Measurements from ENCODE around the gene RBCK1. TPM values are rescaled to one million over a fixed set of nuclear protein-coding genes. Genes with fewer than 3 reads are reported as not detected.

The RBCK1 gene
- total and polyA plus RNA-seq, 10 of the 15 experiments (the other 5 are each of a cell fraction or from before 2014, with no cell fraction given): 14.1 to 99.7 (median 76.0) TPM

DNA sequence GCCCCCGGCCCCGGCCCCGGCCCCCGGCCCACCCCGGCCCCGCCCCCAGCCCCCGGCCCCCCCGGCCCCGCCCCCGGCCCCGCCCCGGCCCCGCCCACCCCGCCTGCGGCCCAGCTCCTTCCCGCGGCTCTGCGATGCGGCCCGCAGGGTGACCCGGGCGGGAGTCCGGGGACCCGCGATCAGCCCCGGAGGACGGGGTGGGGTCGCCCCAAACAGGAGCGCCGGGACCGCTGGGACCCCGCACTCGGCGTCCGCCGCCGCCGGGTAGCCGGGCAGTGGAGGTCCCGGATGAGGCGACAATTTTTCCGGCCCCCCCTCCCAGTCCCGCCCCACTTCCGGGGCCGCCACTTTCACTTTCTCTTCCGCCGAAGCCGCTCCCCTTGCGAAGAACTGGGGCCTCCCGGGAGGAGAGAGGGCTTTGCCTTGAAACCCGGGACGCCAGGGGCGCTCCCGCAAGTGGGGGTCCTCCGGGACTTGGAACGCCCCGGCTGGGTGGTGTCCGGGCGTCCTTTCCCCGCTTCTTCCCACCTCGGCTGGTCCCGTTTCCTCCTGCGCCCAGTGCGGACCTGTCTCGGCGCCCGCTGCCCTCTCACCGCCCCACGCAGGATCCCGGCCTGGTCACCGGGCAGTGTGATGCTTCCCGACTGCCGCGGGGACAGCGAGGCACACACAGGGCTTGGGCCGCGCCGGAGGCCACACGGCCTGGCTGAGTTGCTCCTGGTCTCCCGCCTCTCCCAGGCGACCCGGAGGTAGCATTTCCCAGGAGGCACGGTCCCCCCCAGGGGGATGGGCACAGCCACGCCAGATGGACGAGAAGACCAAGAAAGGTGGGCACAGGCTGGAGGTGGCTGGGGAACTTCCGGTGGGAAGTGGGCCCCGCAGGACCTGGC lies at the start of gene RBCK1 (continued):
- no peak for TF ChIP-seq BRCA1 (IDR thresholded peaks at IDR 0.05; ENCODE audit: low read depth, low read length)
- peak; percentile 27 for TF ChIP-seq SIX5 (IDR thresholded peaks at IDR 0.05; ENCODE audit: low read depth, low read length, severe bottlenecking)
- TF ChIP-seq RB1 (IDR thresholded peaks at IDR 0.05; ENCODE audit: borderline replicate concordance): no peak
- peak; percentile 13; the same call in 1 of the 2 replicates for TF ChIP-seq YY1 (IDR thresholded peaks at IDR 0.05; ENCODE audit: low read depth, low read length)
- TF ChIP-seq NBN (IDR thresholded peaks at IDR 0.05): peak; percentile 14; the same call in 1 of the 2 replicates
- TF ChIP-seq ZNF384 (IDR thresholded peaks at IDR 0.05; ENCODE audit: borderline replicate concordance, low read depth, low read length): no peak
- TF ChIP-seq SREBF1 (IDR thresholded peaks at IDR 0.05; ENCODE audit: low read length): no peak
- TF ChIP-seq BACH1 (IDR thresholded peaks at IDR 0.05; ENCODE audit: borderline replicate concordance): 0 out of 2 replicates have a peak, but pooled peaks have one; percentile 28
- TF ChIP-seq NR2C1 (IDR thresholded peaks at IDR 0.05): 0 out of 2 replicates have a peak, but pooled peaks have one; percentile 28
- TF ChIP-seq POLR2AphosphoS5 (IDR thresholded peaks at IDR 0.05; ENCODE audit: low read length): peak; percentile 48; the same call in 1 of the 2 replicates
- TF ChIP-seq, protein P1, sequence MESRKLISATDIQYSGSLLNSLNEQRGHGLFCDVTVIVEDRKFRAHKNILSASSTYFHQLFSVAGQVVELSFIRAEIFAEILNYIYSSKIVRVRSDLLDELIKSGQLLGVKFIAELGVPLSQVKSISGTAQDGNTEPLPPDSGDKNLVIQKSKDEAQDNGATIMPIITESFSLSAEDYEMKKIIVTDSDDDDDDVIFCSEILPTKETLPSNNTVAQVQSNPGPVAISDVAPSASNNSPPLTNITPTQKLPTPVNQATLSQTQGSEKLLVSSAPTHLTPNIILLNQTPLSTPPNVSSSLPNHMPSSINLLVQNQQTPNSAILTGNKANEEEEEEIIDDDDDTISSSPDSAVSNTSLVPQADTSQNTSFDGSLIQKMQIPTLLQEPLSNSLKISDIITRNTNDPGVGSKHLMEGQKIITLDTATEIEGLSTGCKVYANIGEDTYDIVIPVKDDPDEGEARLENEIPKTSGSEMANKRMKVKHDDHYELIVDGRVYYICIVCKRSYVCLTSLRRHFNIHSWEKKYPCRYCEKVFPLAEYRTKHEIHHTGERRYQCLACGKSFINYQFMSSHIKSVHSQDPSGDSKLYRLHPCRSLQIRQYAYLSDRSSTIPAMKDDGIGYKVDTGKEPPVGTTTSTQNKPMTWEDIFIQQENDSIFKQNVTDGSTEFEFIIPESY (IDR thresholded peaks at IDR 0.05): no peak
- peak; percentile 52 for TF ChIP-seq E4F1 (IDR thresholded peaks at IDR 0.05; ENCODE audit: borderline replicate concordance, partially characterized antibody)
- TF ChIP-seq CEBPB (IDR thresholded peaks at IDR 0.05; ENCODE audit: borderline replicate concordance in 1 of 2, low read depth in 2 of 2, low read length in 2 of 2): no peak
- TF ChIP-seq DPF2 (IDR thresholded peaks at IDR 0.05): 0 out of 2 replicates have a peak, but pooled peaks have one; percentile 47
- TF ChIP-seq TAF1 (IDR thresholded peaks at IDR 0.05; ENCODE audit: borderline replicate concordance, low read depth, low read length): 0 out of 2 replicates have a peak, but pooled peaks have one; percentile 22
- TF ChIP-seq ASH2L (IDR thresholded peaks at IDR 0.05; ENCODE audit: borderline replicate concordance, low read depth): peak; percentile 60; the same call in 1 of the 2 replicates
- no peak for TF ChIP-seq SPI1 (IDR thresholded peaks at IDR 0.05; ENCODE audit: borderline replicate concordance, insufficient read depth, low read depth, low read length)
- TF ChIP-seq, protein P2, sequence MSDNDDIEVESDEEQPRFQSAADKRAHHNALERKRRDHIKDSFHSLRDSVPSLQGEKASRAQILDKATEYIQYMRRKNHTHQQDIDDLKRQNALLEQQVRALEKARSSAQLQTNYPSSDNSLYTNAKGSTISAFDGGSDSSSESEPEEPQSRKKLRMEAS (IDR thresholded peaks at IDR 0.05; ENCODE audit: low read depth, low read length): no peak; the same call in 1 of the 2 replicates
- TF ChIP-seq, protein P3, sequence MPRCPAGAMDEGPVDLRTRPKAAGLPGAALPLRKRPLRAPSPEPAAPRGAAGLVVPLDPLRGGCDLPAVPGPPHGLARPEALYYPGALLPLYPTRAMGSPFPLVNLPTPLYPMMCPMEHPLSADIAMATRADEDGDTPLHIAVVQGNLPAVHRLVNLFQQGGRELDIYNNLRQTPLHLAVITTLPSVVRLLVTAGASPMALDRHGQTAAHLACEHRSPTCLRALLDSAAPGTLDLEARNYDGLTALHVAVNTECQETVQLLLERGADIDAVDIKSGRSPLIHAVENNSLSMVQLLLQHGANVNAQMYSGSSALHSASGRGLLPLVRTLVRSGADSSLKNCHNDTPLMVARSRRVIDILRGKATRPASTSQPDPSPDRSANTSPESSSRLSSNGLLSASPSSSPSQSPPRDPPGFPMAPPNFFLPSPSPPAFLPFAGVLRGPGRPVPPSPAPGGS (IDR thresholded peaks at IDR 0.05; ENCODE audit: borderline replicate concordance, insufficient read depth, low read depth, low read length, poor library complexity, severe bottlenecking): no peak
- no peak for TF ChIP-seq RELA (IDR thresholded peaks at IDR 0.05; ENCODE audit: borderline replicate concordance, partially characterized antibody)
- no peak for TF ChIP-seq BCL11A (IDR thresholded peaks at IDR 0.05; ENCODE audit: low read depth, low read length)
- peak; percentile 18; the same call in 1 of the 2 replicates for TF ChIP-seq MLLT1 (IDR thresholded peaks at IDR 0.05)

All from GM12878 (cell line).